Tongue (tissue), 2 donors: Measurements from ENCODE around the gene KCNT2. TPM values are rescaled to one million over a fixed set of nuclear protein-coding genes. Genes with fewer than 3 reads are reported as not detected.
A peak's percentile ranks its signal among the peaks of the same experiment; 100 is the strongest.
"Not testable (repeated sequence)": the region's sequence is repeated elsewhere in the genome, so short reads cannot be mapped to it uniquely, and the experiment has no call there.

Experiments
- DNase-seq: peaks from one replicate; pipeline ENCODE4 v3.0.0-alpha.2; 2015
- total RNA-seq: library from RNA; depleted of rRNA; stranded (reverse); fragments of >200 nt; gene quantifications from one replicate; pipeline ENCODE4 v1.2.3, GENCODE V29; 2014

Gene KCNT2
- total RNA-seq, 1 donor from 2014 or later = 10.5 TPM

GRCh38 chr1:196590012-196590708 is 18.1 kb downstream of the KCNT2 start:
- DNase-seq = no peak

GRCh38 chr1:196584696-196585095 is 23.5 kb downstream of the KCNT2 start:
- DNase-seq = no peak

GRCh38 chr1:196577386-196577785 is 30.9 kb downstream of the KCNT2 start:
- no peak for DNase-seq

- DNase-seq = no peak
These were observed 35.0 kb downstream of the KCNT2 start for GRCh38 chr1:196573226-196573625.

- no peak for DNase-seq
These were observed 41.0 kb downstream of the KCNT2 start for GRCh38 chr1:196567238-196567637.

DNA sequence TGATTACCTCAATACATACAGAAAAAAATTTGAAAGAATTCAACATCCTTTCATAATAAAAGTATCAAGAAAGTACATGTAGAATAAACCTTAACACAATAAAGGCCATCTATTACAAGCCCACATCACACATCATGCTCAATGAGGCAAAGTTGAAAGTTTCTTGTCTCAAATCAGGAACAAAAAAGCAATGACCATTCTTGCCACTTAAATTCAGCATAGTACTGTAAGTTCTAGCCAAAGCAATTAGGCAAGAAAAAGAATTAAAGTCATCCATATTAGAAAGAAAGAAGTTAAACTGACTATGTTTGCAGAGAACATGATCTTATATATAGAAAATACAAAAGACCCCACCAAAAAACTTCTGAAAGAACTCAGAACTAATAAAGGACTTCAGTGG is 44.5 kb downstream of the KCNT2 start:
- no peak for DNase-seq

DNA sequence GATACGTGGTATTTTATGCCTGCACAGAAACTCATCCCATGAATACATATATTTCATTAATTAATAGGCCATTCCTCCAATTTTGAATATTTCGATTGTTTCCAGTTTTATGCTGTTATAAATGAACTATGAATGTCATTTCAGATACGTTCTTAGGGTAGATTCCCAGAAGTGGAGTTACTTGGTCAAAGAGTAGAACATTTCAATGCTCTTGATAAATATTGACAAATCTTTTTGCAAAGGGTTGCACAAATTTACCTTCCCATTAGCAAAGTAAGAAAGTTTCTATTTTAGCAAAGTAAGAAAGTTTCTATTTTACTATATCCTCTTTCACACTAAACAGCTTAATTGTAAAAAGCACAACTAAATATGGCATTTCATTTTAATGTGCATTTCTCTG is 48.9 kb downstream of the KCNT2 start:
- DNase-seq = no peak

GRCh38 chr1:196558411-196558810 is 49.8 kb downstream of the KCNT2 start:
- DNase-seq = no peak

DNA sequence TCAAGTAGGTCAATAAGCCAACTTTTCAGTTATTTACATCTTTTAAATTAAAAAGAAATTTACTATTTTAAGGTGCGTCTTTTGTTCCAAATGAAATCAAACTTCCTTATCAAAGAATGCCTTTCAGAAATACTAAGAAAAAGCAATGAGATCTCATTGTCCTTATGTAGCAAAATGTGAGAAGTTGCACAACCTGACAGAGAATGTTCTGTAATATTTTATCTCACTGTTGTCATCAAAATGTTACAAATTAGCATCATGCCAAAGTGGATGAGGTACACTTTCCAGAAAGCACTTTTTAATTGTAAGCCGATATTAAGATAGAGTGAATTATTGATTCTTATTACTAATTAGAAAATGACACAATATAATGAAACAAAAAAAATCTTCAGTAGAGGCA is 50.4 kb downstream of the KCNT2 start:
- DNase-seq = no peak

- no peak for DNase-seq
These were observed 57.5 kb downstream of the KCNT2 start for GRCh38 chr1:196550731-196551130.

DNA sequence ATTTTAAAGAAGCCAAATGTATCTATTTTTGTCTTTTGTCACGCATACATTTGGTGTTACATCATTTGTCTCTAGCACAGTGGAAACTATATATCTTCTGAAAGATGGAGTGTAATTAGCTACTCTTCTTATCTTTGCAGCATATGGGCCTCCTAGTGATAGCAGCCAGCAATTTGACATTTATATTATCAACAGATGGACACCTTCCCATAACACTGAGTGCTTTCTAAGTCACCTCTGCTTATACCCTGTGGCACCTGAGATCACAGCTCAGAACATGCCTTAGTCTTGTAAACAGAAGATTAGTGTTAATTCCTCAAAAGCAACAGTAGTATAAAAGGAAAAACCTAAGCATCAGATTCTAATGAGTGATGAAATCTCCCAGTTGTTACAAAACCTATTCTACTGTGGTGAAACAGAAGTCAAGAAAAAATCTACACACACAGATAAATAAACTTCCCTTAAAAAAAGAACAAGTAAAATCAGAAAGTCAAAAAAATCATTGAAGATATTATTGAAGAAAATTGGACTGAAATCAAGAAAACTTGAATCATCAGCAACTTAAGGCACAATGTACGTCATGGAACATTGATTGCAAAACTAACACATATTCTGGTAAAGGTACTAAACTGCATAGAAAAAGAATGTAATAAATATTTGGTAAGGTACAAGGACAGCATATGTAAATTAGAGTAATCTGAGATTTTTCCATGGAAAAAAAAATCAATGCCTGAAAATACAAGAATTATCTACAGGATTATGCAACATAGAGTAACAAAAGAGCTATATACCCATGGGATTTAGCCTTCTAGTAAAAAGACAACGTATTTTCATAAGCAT is 61.7 kb downstream of the KCNT2 start:
- no peak for DNase-seq

- no peak for DNase-seq
These were observed 63.0 kb downstream of the KCNT2 start for GRCh38 chr1:196545222-196545621.

GRCh38 chr1:196544617-196545016 is 63.6 kb downstream of the KCNT2 start:
- peak; percentile 9 for DNase-seq

- DNase-seq = no peak
These were observed 64.4 kb downstream of the KCNT2 start for GRCh38 chr1:196543833-196544232.

- no peak for DNase-seq
These were observed 69.8 kb downstream of the KCNT2 start for GRCh38 chr1:196538473-196538872.

DNA sequence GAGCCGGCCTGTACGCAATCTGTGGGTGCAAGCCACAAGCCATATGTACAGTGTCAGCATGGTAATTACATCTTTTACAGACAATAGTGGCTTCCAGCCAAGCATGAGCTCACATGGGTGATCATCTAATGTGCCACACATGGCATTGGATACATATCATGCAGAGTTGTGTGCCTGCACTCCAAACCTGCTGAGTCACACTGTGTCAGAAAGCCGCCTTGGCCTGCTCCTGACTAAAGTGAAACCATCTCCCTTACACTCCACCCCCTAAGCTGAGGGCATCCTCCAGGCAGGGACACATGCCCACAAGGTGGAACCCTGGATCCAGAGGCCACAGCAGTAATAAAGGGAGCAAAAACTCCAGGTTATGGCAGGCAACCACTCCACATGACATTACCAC is 72.5 kb downstream of the KCNT2 start:
- DNase-seq = peak; percentile 31

DNA sequence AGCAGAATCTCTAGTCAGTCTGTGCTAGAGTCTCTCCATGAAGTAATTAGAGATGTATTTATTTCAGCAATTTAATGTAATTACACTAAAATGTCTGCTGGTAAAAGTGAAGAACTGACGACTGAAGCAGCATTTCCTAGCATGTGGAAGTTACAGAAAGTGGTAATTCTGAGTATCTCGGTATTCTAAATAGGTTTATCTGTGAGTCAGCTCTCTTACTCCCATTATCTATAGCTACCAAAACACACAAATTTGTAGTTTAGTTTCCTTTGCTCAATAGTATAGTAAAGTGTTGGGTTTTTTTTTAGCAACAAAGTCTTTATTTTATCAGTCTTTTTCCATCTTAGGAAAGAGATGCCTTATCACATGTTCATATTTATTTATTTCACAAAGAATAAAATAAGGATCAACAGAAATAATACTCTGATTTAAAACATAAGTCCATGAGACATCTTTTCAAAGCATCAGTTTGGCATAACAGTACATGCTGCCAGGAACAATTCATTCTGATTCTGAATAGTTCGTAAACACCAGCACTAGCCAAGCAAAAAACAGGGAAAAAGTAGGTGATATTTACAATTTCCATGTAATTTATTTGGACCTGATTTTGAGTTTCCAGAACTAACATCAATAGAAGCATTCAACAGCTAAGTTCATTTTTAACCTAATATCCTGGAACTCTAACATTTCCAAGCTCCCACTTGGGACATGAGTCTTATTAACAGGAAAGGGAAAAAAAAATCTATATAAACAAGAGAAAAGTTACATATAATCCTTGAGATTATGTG is 76.3 kb downstream of the KCNT2 start:
- DNase-seq = peak; percentile 10

GRCh38 chr1:196527919-196528318 is 80.3 kb downstream of the KCNT2 start:
- no peak for DNase-seq

DNA sequence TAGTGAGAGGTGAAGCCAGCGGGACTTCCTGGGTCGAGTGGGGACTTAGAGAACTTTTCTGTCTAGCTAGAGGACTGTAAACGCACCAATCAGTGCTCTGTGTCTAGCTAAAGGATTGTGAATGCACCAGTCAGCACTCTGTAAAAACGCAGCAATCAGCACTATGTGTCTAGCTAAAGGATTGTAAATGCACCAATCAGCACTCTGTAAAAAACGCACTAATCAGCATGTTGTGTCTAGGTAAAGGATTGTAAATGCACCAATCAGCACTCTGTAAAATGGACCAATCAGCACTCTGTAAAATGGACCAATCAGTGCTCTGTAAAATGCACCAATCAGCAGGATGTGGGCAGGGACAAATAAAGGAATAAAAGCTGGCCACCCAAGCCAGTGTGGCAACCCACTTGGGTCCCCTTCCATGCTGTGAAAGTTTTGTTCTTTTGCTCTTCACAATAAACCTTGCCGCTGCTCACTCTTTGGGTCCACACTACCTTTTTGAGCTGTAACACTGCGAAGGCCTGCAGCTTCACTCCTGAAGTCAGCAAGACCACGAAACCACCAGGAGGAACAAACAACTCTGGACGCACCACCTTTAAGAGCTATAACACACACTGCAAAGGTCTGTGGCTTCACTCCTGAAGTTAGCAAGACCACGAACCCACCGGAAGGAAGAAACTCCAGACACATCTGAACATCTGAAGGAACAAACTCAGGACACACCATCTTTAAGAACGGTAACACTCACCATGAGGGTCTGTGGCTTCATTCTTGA is 85.5 kb downstream of the KCNT2 start:
- not testable (repeated sequence) for DNase-seq

DNA sequence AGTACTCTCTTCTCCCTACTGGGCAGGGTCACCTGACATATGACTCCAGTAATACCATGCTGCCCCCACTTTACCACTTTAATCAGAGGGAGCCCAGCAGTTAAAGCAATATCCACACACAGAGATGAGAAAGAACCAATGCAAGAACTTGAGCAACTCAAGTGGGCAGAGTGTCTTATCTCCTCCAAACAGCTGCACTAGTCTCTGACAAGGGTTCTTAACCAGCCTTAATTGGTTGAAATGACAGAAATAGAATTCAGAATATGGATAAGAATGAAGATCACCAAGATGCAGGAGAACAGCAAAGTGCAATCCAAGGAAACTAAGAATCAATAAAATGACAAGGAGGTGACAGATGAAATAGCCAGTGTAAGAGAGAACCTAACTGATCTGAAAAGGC is 91.0 kb downstream of the KCNT2 start:
- DNase-seq = no peak

DNA sequence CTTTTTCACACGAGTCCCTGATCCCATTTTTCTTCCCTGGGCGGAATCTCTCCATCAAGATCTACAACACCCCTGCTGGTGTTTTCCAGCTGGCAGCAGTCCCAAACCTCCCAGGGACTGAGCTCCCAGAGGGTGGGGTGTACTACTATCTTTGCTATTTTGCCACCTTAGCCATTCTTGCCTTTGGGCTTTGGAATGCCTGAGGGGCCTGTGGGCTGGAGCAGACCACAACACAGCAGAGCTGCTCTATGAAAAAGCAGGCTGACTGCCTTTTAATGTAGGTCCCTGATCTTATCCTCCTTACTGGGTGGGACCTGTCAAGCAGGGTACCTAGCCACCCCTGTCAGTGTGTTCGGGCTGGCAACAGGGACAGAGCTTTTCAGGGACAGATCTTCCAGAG is 91.9 kb downstream of the KCNT2 start:
- DNase-seq = no peak

GRCh38 chr1:196515904-196516303 is 92.3 kb downstream of the KCNT2 start:
- no peak for DNase-seq
